OCI-LY7 (cell line): ENCODE measurements around the gene DPYD. TPM values are rescaled to one million over a fixed set of nuclear protein-coding genes. Genes with fewer than 3 reads are reported as not detected.

Experiments
- BruUV-seq: library from RNA; stranded (reverse); fragments of 400-500 nt; replicated peaks from 2 replicates; lab custom pipeline; 2021; lab: Mats Ljungman, UMichigan
- CTCF ChIA-PET: fragments of 300-600 bp; sonication (Branson Sonifier 250); formaldehyde crosslinking; loops from one replicate; lab custom pipeline; 2022; ENCODE audit warnings: antibody characterized with exemption; ENCODE audit not compliant: unreplicated experiment; lab: Charles Lee
- POLR2A ChIA-PET: fragments of 300-600 bp; sonication (Branson Sonifier 250); formaldehyde crosslinking; loops from one replicate; lab custom pipeline; 2022; ENCODE audit warnings: antibody characterized with exemption; lab: Charles Lee
- DNase-seq: peaks from one replicate; pipeline ENCODE4 v3.0.0-alpha.2; 2015; ENCODE audit warnings: low spot score
- H2AFZ ChIP-seq: fragments of 200-600 bp; sonication (generic), shearing (Covaris generic); 2 replicates; pipeline ENCODE4 v1.6.1; 2014; ENCODE audit warnings: mild to moderate bottlenecking, antibody characterized with exemption, low read length, moderate library complexity
- H3K27ac ChIP-seq: fragments of 200-600 bp; sonication (generic); 2 replicates; pipeline ENCODE4 v1.5.1; 2014; ENCODE audit warnings: mixed run types, low read depth, mild to moderate bottlenecking, moderate library complexity, low read length, inconsistent platforms; ENCODE audit not compliant: poor library complexity, severe bottlenecking
- H3K36me3 ChIP-seq: fragments of 200-600 bp; sonication (generic); 2 replicates; pipeline ENCODE4 v1.6.1; 2014; ENCODE audit warnings: mild to moderate bottlenecking, antibody characterized with exemption, low read length, moderate library complexity, mixed read lengths; ENCODE audit not compliant: insufficient read depth
- H3K4me1 ChIP-seq: fragments of 200-600 bp; sonication (generic); 2 replicates; pipeline ENCODE4 v1.5.1; 2014; ENCODE audit warnings: mild to moderate bottlenecking, low read length; ENCODE audit not compliant: insufficient read depth, poor library complexity, severe bottlenecking
- H3K4me2 ChIP-seq: fragments of 200-600 bp; sonication (generic); 2 replicates; pipeline ENCODE4 v1.6.1; 2014; ENCODE audit warnings: mild to moderate bottlenecking, low read length
- H3K4me3 ChIP-seq: fragments of 200-600 bp; sonication (generic); 2 replicates; pipeline ENCODE4 v1.5.1; 2014; ENCODE audit warnings: mild to moderate bottlenecking, low read depth, low read length; ENCODE audit not compliant: poor library complexity, severe bottlenecking
- H3K79me2 ChIP-seq: fragments of 200-600 bp; sonication (generic); 2 replicates; pipeline ENCODE4 v1.6.1; 2016; ENCODE audit warnings: low read depth, mild to moderate bottlenecking, low read length, moderate library complexity, mixed read lengths; ENCODE audit not compliant: insufficient read depth
- H3K9me2 ChIP-seq: fragments of 200-600 bp; sonication (generic); 2 replicates; pipeline ENCODE4 v1.6.1; 2016; ENCODE audit warnings: mild to moderate bottlenecking, low read length, mixed read lengths; ENCODE audit not compliant: insufficient read depth
- H3K9me3 ChIP-seq: fragments of 200-600 bp; sonication (generic); 2 replicates; pipeline ENCODE4 v1.6.1; 2014; ENCODE audit warnings: mild to moderate bottlenecking, mixed run types, low read length, mixed read lengths
- H4K20me1 ChIP-seq: fragments of 200-600 bp; sonication (generic); 2 replicates; pipeline ENCODE4 v1.6.1; 2014; ENCODE audit warnings: mild to moderate bottlenecking, antibody characterized with exemption, low read length, moderate library complexity, mixed read lengths; ENCODE audit not compliant: insufficient read depth
- CTCF ChIP-seq: fragments of 200-600 bp; sonication (generic); conservative IDR thresholded peaks from 2 replicates; pipeline ENCODE4 v1.5.1; 2014; ENCODE audit warnings: mild to moderate bottlenecking, antibody characterized with exemption, low read length, moderate library complexity, mixed read lengths
- EZH2phosphoT487 ChIP-seq: fragments of 200-600 bp; sonication (generic); IDR thresholded peaks from 2 replicates; pipeline ENCODE4 v1.6.1; 2018; ENCODE audit warnings: low read depth, borderline replicate concordance, mild to moderate bottlenecking, mixed run types, antibody characterized with exemption, low read length, moderate library complexity, mixed read lengths
- intact Hi-C: fragments of 100-400 bp; cut with micrococcal nuclease; formaldehyde crosslinking; loops from one replicate; pipeline ENCODE4 v1.10.0; 2022; ENCODE audit not compliant: unreplicated experiment
- total RNA-seq, 2 experiments: library from RNA; depleted of rRNA in 1 of 2; stranded (reverse); fragments of >200 nt in 1 of 2; shearing (Covaris generic) in 1 of 2; gene quantifications; 2 replicates each; pipeline ENCODE4 v1.2.3, GENCODE V29; 2014 to 2022

Gene DPYD
- total RNA-seq, 2 experiments from 2014 or later: 5.5 to 13.4 TPM

GRCh38 chr1:97867127-97867526 is 53.7 kb downstream of the DPYD start:
- Histone ChIP-seq H3K9me3 (no peaks in the 10 kb centered on the region), H3K79me2 (no peaks in the 10 kb centered on the region), H3K4me2 (no peak overlapping the region), H3K9me2 (no peaks in the 10 kb centered on the region), H3K4me3 (no peak overlapping the region), H3K4me1 (no peaks in the 10 kb centered on the region), H4K20me1 (no peaks in the 10 kb centered on the region), H3K36me3 (no peaks in the 10 kb centered on the region), H2AFZ (no peak overlapping the region), H3K27ac (no peak overlapping the region)
- DNase-seq: no peak
- ChIA-PET POLR2A (no interaction called here), CTCF (no interaction called here)
- BruUV-seq: no TSS peak
- intact Hi-C loops: no loop called here
- TF ChIP-seq CTCF (no peak), EZH2phosphoT487 (no peak)

GRCh38 chr1:97864615-97865014 is 56.2 kb downstream of the DPYD start:
- intact Hi-C loops: no loop called here
- H3K27ac ChIP-seq: no peak overlapping the region
- no peaks in the 10 kb centered on the region for H3K4me1 ChIP-seq
- no peaks in the 10 kb centered on the region for H3K79me2 ChIP-seq
- no peak overlapping the region for H3K4me3 ChIP-seq
- no peak for TF ChIP-seq EZH2phosphoT487
- no peak for TF ChIP-seq CTCF
- BruUV-seq: no TSS peak
- H3K36me3 ChIP-seq: no peaks in the 10 kb centered on the region
- no peaks in the 10 kb centered on the region for H3K9me3 ChIP-seq
- H3K9me2 ChIP-seq: no peaks in the 10 kb centered on the region
- H4K20me1 ChIP-seq: no peaks in the 10 kb centered on the region
- POLR2A ChIA-PET: interaction anchor here (0.5 to 0.7 kb wide), 2 partner anchors 12 to 570 kb away, joined by 3 read pairs; no protein-coding TSS in a partner anchor
- no peak for DNase-seq
- CTCF ChIA-PET: no interaction called here
- no peak overlapping the region for H3K4me2 ChIP-seq
- H2AFZ ChIP-seq: no peak overlapping the region

GRCh38 chr1:97853221-97853620 is 67.6 kb downstream of the DPYD start:
- Histone ChIP-seq H3K9me3 (no peaks in the 10 kb centered on the region), H3K36me3 (no peaks in the 10 kb centered on the region), H4K20me1 (no peaks in the 10 kb centered on the region), H3K4me2 (no peak overlapping the region), H3K9me2 (no peaks in the 10 kb centered on the region), H3K4me3 (no peak overlapping the region), H3K79me2 (no peaks in the 10 kb centered on the region), H3K27ac (no peak overlapping the region), H3K4me1 (peaks cover 5% of the 10 kb centered on the region), H2AFZ (no peak overlapping the region)
- CTCF ChIA-PET: no interaction called here
- no peak for TF ChIP-seq EZH2phosphoT487
- no peak for TF ChIP-seq CTCF
- POLR2A ChIA-PET: interaction anchor here (0.6 to 1.4 kb wide), 2 partner anchors 11 kb away, joined by 3 read pairs; no protein-coding TSS in a partner anchor
- DNase-seq: no peak
- intact Hi-C loops: no loop called here
- no TSS peak for BruUV-seq
